Peyer's patch (tissue), 4 donors: ENCODE measurements around the gene GPRIN3. TPM values are rescaled to one million over a fixed set of nuclear protein-coding genes. Genes with fewer than 3 reads are reported as not detected.

Source experiments
- DNase-seq, 3 donors: peaks; one replicate each; pipeline ENCODE4 v3.0.0-alpha.2; 2017 to 2019
- H3K27ac ChIP-seq, 4 donors: fragments of 200-600 bp; sonication (generic); one replicate each; pipeline ENCODE4 v1.5.1; 2016 to 2019
- H3K27me3 ChIP-seq, 2 donors: fragments of 200-600 bp; sonication (generic); one replicate each; pipeline ENCODE4 v1.5.1; 2019
- H3K36me3 ChIP-seq, 3 donors: fragments of 200-600 bp; sonication (generic); one replicate each; pipeline ENCODE4 v1.5.1; 2016 to 2019
- H3K4me1 ChIP-seq, 4 donors: fragments of 200-600 bp; sonication (generic); one replicate each; pipeline ENCODE4 v1.5.1; 2016 to 2019
- H3K4me3 ChIP-seq, 4 donors: fragments of 200-600 bp; sonication (generic); 1 replicate in 3 of 4; 2 replicates in 1 of 4; pipeline ENCODE4 v1.5.1; 2016 to 2019; ENCODE audit warnings: mild to moderate bottlenecking in 1 of 4
- H3K9me3 ChIP-seq, 4 donors: fragments of 200-600 bp; sonication (generic); one replicate each; pipeline ENCODE4 v1.5.1; 2016 to 2019; ENCODE audit warnings: mild to moderate bottlenecking in 1 of 4
- CTCF ChIP-seq, 6 experiments: fragments of 450-650 bp in 4 of 6; fragments of 200-600 bp in 2 of 6; sonication (generic) in 1 of 6; IDR thresholded peaks; one replicate each; pipeline ENCODE4 v1.5.1; 2017 to 2019; ENCODE audit warnings: antibody characterized with exemption in 6 of 6, mild to moderate bottlenecking in 3 of 6, moderate library complexity in 1 of 6
- POLR2A ChIP-seq, 2 donors: fragments of 450-650 bp; IDR thresholded peaks; one replicate each; pipeline ENCODE4 v1.5.1; 2017; ENCODE audit warnings: antibody characterized with exemption in 2 of 2, mild to moderate bottlenecking in 2 of 2, moderate library complexity in 2 of 2
- total RNA-seq, 4 donors: library from RNA; depleted of rRNA; stranded (reverse); fragments of >200 nt; gene quantifications; one replicate each; pipeline ENCODE4 v1.1.0, GENCODE V29; 2016

The GPRIN3 gene
- total RNA-seq, 4 donors from 2014 or later = 13.1 to 26.8 (median 17.8) TPM

GRCh38 chr4:89284828-89285227 lies 22.8 kb downstream of the GPRIN3 start:
- TF ChIP-seq CTCF (IDR thresholded peaks at IDR 0.05) (no peak), POLR2A (IDR thresholded peaks at IDR 0.05) (no peak)
- Histone ChIP-seq H3K4me1 (peaks cover 0 to 17% (median 6%) of the 10 kb centered on the region in 4 donors), H3K27me3 (no peaks in the 10 kb centered on the region), H3K9me3 (no peaks in the 10 kb centered on the region), H3K4me3 (no peak overlapping the region), H3K36me3 (no peaks in the 10 kb centered on the region), H3K27ac (peak overlapping the region in 2 of 4 donors; percentile 52 to 71)
- DNase-seq = no peak

- H3K4me1 ChIP-seq = peaks cover 0 to 17% (median 6%) of the 10 kb centered on the region in 4 donors
These were observed 23.6 kb downstream of the GPRIN3 start for GRCh38 chr4:89284020-89284424.

GRCh38 chr4:89283226-89284009 lies 24.2 kb downstream of the GPRIN3 start:
- Histone ChIP-seq H3K27me3 (no peaks in the 10 kb centered on the region), H3K27ac (peak overlapping the region; percentile 38 to 71 (median 50)), H3K4me1 (peaks cover 0 to 17% (median 6%) of the 10 kb centered on the region in 4 donors), H3K4me3 (no peak overlapping the region), H3K9me3 (no peaks in the 10 kb centered on the region), H3K36me3 (no peaks in the 10 kb centered on the region)
- peak in 2 of 3 donors; percentile 43 to 70 for DNase-seq
- TF ChIP-seq POLR2A (IDR thresholded peaks at IDR 0.05) = no peak
- no peak for TF ChIP-seq CTCF (IDR thresholded peaks at IDR 0.05)

More at GRCh38 chr4:89284020-89284424, 23.6 kb downstream of the GPRIN3 start:
- no peaks in the 10 kb centered on the region for H3K36me3 ChIP-seq
- H3K9me3 ChIP-seq = no peaks in the 10 kb centered on the region
- TF ChIP-seq POLR2A (IDR thresholded peaks at IDR 0.05) (no peak), CTCF (IDR thresholded peaks at IDR 0.05) (no peak)
- no peaks in the 10 kb centered on the region for H3K27me3 ChIP-seq
- no peak for DNase-seq
- H3K4me3 ChIP-seq = no peak overlapping the region
- H3K27ac ChIP-seq = peak overlapping the region; percentile 38 to 71 (median 50)

- H3K27ac ChIP-seq = no peak overlapping the region
- TF ChIP-seq CTCF (IDR thresholded peaks at IDR 0.05) (no peak), POLR2A (IDR thresholded peaks at IDR 0.05) (no peak)
- no peaks in the 10 kb centered on the region for H3K9me3 ChIP-seq
- no peak overlapping the region for H3K4me3 ChIP-seq
- H3K36me3 ChIP-seq = no peaks in the 10 kb centered on the region
- H3K27me3 ChIP-seq = no peaks in the 10 kb centered on the region
- no peak for DNase-seq
- peaks cover 0 to 10% (median 4%) of the 10 kb centered on the region in 4 donors for H3K4me1 ChIP-seq
These were observed 28.2 kb downstream of the GPRIN3 start for GRCh38 chr4:89279385-89279784.

- H3K4me3 ChIP-seq = no peak overlapping the region
- no peaks in the 10 kb centered on the region for H3K36me3 ChIP-seq
- no peaks in the 10 kb centered on the region for H3K4me1 ChIP-seq
- H3K27me3 ChIP-seq = no peaks in the 10 kb centered on the region
- no peak overlapping the region for H3K27ac ChIP-seq
- no peak for DNase-seq
- no peaks in the 10 kb centered on the region for H3K9me3 ChIP-seq
- TF ChIP-seq CTCF (IDR thresholded peaks at IDR 0.05) = no peak
- TF ChIP-seq POLR2A (IDR thresholded peaks at IDR 0.05) = no peak
These were observed 30.2 kb downstream of the GPRIN3 start for GRCh38 chr4:89277412-89277811.
